COLO668 (cell line): ENCODE measurements around the gene TNFRSF14.

Source experiments
- DNase-seq: peaks from one replicate; lab custom pipeline; 2025; ENCODE audit not compliant: unreplicated experiment; lab: John Stamatoyannopoulos, UW

The TNFRSF14 gene

DNA sequence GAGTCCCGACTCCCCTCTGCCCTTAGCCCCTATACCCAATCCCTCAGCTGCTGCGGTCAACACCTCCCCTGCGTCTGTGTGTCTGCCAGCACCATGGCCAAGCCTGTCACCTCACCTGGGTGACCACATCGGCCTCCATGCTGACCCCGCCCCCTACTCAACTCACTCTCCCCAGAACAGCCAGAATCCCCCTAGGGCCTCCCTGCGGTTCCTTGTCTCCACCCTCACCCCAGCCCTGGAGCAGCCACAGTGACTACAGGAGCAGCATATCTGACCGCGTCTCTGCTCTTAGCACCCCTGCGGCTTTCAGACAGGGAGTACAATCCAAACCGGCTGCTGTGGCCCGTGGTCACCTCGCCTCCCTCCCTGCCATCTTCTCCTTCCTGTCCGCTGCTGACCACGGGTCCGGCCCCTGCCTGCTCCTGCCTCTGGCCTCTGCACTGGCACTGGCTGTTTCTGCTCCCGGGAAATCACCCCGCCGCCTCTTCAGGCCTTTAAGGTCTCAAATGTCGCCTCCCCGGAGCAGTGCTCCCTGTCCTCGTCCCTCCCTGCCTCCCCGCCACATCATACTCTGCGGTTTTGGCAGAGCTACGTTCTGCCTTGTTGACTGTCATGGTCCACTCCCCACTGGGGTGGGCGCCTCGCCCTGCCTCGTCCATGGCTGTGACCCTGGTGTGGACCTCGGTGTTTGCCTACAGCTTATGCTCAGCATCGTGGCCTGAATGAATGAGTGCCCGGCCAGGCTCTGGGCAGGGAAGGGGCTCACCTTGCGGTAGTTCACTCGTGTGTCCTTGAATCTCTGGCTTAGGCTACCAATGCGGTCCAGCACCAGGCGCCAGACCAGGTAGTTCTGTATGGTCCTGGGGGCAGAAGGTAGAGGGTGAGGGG lies 41.5 kb downstream of the TNFRSF14 start:
- DNase-seq, result no peak

DNA sequence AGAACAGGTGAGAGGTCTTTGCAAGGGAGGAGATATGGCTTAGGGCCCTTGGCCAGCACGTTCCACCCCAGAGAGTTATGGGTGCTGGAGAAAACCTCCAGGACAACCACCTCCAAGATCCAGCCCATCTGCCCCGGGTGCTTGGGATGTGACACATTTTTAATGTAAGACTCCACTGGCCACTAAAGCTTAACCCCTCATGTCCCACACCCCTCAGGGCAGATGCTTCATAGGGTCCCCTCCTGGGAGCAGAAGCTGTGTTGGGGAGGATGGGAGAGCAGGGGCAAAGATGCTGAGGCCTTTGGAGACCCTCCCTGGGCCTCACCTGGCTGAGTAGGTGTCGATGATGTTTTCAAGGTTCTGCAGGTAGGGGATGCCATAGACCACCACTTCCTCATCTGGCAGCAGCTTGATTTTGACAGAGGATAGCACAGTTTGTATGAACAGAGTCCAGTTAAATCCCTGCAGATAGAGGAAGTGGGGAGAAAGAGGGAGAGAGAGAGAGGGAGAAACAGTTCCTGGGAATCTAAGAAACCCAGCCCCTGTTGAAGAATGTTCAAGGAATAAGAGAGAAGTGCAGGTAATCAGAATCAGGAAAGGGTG lies 42.3 kb downstream of the TNFRSF14 start:
- DNase-seq, result no peak

DNA sequence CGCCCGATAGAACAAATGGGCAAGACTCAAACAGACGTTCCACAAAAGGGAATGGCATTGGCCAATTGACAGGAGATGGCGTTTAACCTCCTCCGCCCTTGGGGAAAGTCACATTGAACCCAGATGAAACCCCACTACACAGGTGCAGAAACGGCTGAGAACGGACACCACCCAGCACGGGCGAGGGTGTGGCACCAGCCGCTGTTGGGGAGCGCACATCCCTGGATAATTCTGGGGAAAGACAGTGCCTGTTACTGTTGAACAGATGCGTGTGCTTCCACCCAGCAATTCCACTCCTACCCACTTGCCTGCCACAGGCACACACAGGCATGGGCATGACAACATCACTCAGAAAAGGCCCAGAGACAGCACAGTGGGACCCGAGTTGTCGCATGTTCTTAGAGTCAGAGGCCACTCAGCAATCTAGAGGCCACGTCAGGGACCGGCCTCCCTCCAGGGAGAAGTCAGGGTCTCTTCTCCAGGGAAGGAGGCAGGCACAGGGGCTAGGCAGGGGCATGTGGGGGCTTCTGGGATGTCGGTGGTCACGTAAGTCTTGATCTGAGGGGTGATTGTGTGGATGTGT lies 45.6 kb downstream of the TNFRSF14 start:
- no peak for DNase-seq

GRCh38 chr1:2602311-2602835 lies 46.2 kb downstream of the TNFRSF14 start:
- DNase-seq, result no peak

GRCh38 chr1:2602866-2603520 lies 46.8 kb downstream of the TNFRSF14 start:
- DNase-seq, result no peak

GRCh38 chr1:2603521-2604155 lies 47.5 kb downstream of the TNFRSF14 start:
- DNase-seq, result no peak

GRCh38 chr1:2604156-2604843 lies 48.1 kb downstream of the TNFRSF14 start:
- DNase-seq, result no peak

- no peak for DNase-seq
These were observed 48.8 kb downstream of the TNFRSF14 start for GRCh38 chr1:2604844-2605508.

GRCh38 chr1:2605509-2606395 lies 49.6 kb downstream of the TNFRSF14 start:
- no peak for DNase-seq

DNA sequence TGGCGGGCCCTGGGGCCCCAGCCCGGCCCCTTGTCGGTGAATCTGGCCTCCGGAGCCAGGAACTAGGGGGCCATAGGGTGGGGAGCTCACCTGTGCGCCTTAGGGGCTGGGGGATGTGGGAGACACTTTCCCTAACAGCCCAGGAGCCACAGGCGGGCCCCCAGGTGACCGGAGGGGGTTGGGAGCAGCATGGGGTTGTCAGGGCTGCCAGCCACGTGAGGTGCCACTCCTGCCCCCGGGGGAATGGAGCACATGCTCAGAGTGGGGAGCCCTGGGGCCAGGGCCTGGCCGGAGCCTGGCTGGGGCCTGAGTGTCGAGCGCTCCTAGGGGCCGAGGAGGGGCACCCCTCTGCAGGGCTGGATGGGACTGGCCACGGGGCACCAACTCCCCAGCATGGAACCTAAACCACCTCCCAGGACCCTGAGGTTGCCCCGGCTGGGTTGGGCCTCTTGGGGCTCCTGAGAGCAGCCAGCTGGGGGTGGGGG lies 50.3 kb downstream of the TNFRSF14 start:
- no peak for DNase-seq

- DNase-seq, result no peak
These were observed 50.9 kb downstream of the TNFRSF14 start for GRCh38 chr1:2606881-2607621.

DNA sequence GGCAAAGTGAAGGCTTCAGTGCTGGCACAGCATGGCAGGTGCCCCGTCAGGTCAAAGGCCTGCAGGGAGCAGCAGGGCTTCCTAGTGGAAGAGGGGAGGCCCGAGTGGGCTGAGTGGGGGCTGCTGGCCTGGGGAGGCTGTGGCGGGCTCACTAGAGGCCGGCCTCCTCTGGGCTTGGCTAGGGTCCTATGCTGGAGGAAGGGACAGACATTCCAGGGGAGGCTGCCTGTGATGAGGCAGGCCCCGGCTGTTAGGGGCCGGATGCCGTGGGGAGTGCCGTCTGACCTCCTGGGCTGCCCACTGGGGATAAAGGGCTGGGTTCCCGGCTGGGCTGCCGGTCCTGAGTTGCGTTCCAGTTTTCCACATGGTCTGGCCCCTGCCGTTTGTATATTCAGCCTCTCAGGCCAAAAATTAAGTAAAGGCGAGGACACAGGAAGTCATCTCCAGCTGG lies 51.5 kb downstream of the TNFRSF14 start:
- DNase-seq, result no peak

GRCh38 chr1:2609319-2610035 lies 53.3 kb downstream of the TNFRSF14 start:
- no peak for DNase-seq

DNA sequence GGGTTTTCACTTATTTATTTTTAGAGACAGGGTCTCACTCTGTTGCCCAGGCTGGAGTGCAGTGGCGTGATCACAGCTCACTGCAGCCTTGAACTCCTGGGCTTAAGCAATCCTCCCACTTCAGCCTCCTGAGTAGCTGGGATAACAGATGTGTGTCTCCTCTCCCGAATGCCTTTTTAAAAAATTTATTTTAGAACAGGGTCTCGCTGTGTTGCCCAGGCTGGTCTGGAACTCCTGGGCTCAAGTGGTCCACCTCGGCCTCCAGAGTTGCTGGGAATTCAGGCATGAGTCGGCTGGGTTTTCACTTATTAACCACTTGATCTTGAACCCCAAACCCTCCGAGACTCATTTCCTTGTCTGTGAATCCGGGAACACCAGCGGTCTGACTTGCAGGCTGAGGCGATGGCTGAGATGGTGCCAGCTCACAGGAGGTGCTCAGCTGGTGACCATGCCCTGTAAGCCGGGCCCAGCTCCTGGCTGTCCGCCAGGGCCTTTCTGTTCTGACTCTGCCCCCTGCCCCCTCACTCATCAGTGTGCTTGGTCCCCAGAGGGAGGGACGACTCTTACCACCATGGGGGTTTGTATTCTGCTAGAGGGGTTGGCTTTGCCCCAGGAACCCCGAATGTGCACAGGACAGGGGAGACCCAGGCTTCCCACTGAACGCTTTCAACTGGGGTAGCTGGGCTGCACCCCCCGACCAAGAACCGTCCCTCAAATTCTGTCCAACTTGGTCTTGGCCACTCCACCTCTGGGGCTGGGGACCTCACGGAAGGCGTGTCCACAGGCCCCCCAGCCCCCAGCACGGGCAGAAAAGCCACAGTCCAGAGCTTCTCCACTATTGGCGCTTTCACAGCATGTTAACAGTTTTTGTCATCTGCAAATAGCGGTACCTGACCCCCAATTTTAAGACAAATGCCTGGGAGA lies 54.1 kb downstream of the TNFRSF14 start:
- no peak for DNase-seq

GRCh38 chr1:2611031-2611501 lies 54.9 kb downstream of the TNFRSF14 start:
- DNase-seq, result peak; percentile 46
